ENCODE measurements around the gene KCNIP4. TPM values are rescaled to one million over a fixed set of nuclear protein-coding genes. Genes with fewer than 3 reads are reported as not detected.

Gene KCNIP4
- total RNA-seq, 1 donor from 2014 or later = not detected

DNA sequence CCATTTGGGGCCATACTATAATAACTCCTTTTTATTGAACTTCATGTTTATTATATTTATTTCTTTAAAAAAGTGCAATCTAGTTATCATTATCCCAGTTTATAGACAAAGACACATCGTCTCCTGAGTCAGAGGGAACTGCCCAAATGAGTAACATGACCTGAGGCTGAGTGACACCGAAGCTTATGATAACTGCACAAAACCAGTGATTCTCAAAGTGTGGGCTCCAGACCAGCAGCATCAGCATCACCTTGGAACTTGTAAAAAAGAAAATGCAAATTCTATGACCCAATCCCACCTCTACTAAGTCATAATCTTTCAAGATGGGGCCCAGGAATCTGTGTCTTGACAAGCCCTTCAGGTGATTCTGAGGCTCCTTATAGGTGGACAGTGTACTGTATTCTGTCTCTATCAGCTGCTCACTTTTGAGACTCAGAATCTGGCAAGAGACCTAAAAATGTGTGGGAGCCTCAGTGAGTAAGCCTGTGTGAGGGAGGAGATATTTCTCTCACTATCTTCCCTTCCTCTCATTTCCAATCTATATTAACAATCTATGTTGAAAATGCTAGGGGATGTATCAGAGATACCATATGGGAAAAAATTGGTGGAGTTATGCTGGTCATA is 1101.3 kb downstream of the KCNIP4 start:
- no peak overlapping the region for H3K4me3 ChIP-seq
- H3K27ac ChIP-seq = no peak overlapping the region
- H3K9me3 ChIP-seq = no peaks in the 10 kb centered on the region
- DNase-seq (no peak), ATAC-seq (no peak)
- intact Hi-C loops (cut with DNase I) = no loop called here
- H3K36me3 ChIP-seq = no peaks in the 10 kb centered on the region
- no peaks in the 10 kb centered on the region for H3K27me3 ChIP-seq (ENCODE audit: low read depth)
- no peak for TF ChIP-seq CTCF (IDR thresholded peaks at IDR 0.05)
- H3K4me1 ChIP-seq = no peaks in the 10 kb centered on the region

- DNase-seq = no peak
- no peak for ATAC-seq
- Histone ChIP-seq H3K4me3 (no peak overlapping the region), H3K9me3 (no peaks in the 10 kb centered on the region), H3K4me1 (peaks cover 11% of the 10 kb centered on the region), H3K36me3 (no peaks in the 10 kb centered on the region), H3K27ac (no peak overlapping the region), H3K27me3 (ENCODE audit: low read depth) (no peaks in the 10 kb centered on the region)
- intact Hi-C loops (cut with DNase I) = no loop called here
- no peak for TF ChIP-seq CTCF (IDR thresholded peaks at IDR 0.05)
These were observed 1104.3 kb downstream of the KCNIP4 start for GRCh38 chr4:20844311-20844710.

GRCh38 chr4:20840648-20841190 is 1107.9 kb downstream of the KCNIP4 start:
- no peak for TF ChIP-seq CTCF (IDR thresholded peaks at IDR 0.05)
- intact Hi-C loops (cut with DNase I) = no loop called here
- Histone ChIP-seq H3K27ac (no peak overlapping the region), H3K27me3 (ENCODE audit: low read depth) (no peaks in the 10 kb centered on the region), H3K4me1 (peaks cover 11% of the 10 kb centered on the region), H3K9me3 (no peaks in the 10 kb centered on the region), H3K36me3 (no peaks in the 10 kb centered on the region), H3K4me3 (no peak overlapping the region)
- peak; percentile 74 to 89 for ATAC-seq
- DNase-seq = no peak

DNA sequence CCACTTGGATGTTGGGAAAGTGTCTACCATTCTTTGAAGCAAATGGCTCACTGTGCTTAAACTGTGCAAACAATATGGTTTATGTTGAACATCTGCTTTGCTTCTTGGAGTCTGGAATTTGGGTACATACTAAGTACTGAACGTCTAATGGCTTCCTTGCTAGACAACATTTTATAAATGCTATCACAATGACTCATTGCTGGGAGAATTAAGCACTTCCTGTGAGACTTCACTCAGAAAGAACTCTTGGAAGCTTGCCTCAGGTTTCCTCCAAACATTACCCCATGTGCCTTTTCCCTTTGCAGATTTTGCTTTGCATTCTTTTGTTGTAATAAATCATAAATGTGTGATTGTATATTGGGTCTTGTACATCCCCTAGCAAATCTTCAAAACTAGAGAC is 1108.6 kb downstream of the KCNIP4 start:
- DNase-seq (no peak), ATAC-seq (peak; percentile 76 to 81)
- Histone ChIP-seq H3K9me3 (no peaks in the 10 kb centered on the region), H3K36me3 (no peaks in the 10 kb centered on the region), H3K4me1 (peaks cover 11% of the 10 kb centered on the region), H3K27ac (no peak overlapping the region), H3K27me3 (ENCODE audit: low read depth) (no peaks in the 10 kb centered on the region), H3K4me3 (no peak overlapping the region)
- no peak for TF ChIP-seq CTCF (IDR thresholded peaks at IDR 0.05)
- intact Hi-C loops (cut with DNase I) = no loop called here

- Histone ChIP-seq H3K36me3 (no peaks in the 10 kb centered on the region), H3K27ac (no peak overlapping the region), H3K9me3 (no peaks in the 10 kb centered on the region), H3K4me1 (peaks cover 11% of the 10 kb centered on the region), H3K27me3 (ENCODE audit: low read depth) (no peaks in the 10 kb centered on the region), H3K4me3 (no peak overlapping the region)
- intact Hi-C loops (cut with DNase I) = no loop called here
- no peak for TF ChIP-seq CTCF (IDR thresholded peaks at IDR 0.05)
- DNase-seq (no peak), ATAC-seq (no peak)
These were observed 1110.1 kb downstream of the KCNIP4 start for GRCh38 chr4:20838476-20838875.

Data from lower lobe of right lung (tissue), 2 donors.